ENCODE results near the gene GABPB2.

GABPB2 gene

GRCh38 chr1:151165281-151165737 is 94.7 kb downstream of the GABPB2 start:
- DNase-seq (ENCODE audit: low spot score), result no peak

- DNase-seq (ENCODE audit: low spot score), result peak; percentile 95
Observed at GRCh38 chr1:151165738-151166504, 95.4 kb downstream of the GABPB2 start, which contains the start of the genes LYSMD1 and SCNM1. Gene LYSMD1, minus strand, starts transcription at chr1:151165902. Its CDS starts 644 bp downstream, at chr1:151165258. Gene SCNM1, plus strand, starts transcription at chr1:151166144. Its CDS starts 9 bp downstream, at chr1:151166153.

GRCh38 chr1:151166505-151166956 is 96.0 kb downstream of the GABPB2 start:
- DNase-seq (ENCODE audit: low spot score), result no peak

- DNase-seq (ENCODE audit: low spot score), result no peak
Observed at GRCh38 chr1:151167116-151167515, 96.6 kb downstream of the GABPB2 start.

- DNase-seq (ENCODE audit: low spot score), result no peak
Observed at GRCh38 chr1:151171190-151171589, 100.6 kb downstream of the GABPB2 start.
